Sigmoid colon (tissue), 4 donors: ENCODE measurements around the gene VAV3.

Source experiments
- EP300 ChIP-seq, 4 donors: sonication (generic); formaldehyde crosslinking; IDR thresholded peaks; one replicate each; pipeline ENCODE4 v1.6.1; 2017; ENCODE audit warnings: antibody characterized with exemption in 4 of 4
- POLR2A ChIP-seq, 2 donors: fragments of 450-650 bp; IDR thresholded peaks; one replicate each; pipeline ENCODE4 v1.6.1; 2016; ENCODE audit warnings: antibody characterized with exemption in 2 of 2, mild to moderate bottlenecking in 2 of 2, moderate library complexity in 2 of 2
- POLR2AphosphoS5 ChIP-seq, 4 donors: sonication (generic); formaldehyde crosslinking; IDR thresholded peaks; one replicate each; pipeline ENCODE4 v1.6.1; 2017; ENCODE audit warnings: antibody characterized with exemption in 4 of 4
- TF ChIP-seq, protein P1 (sequence below), 4 experiments: fragments of 450-650 bp in 3 of 4; fragments of 200-600 bp in 1 of 4; IDR thresholded peaks; one replicate each; pipeline ENCODE4 v1.5.1; 2016 to 2019; ENCODE audit warnings: antibody characterized with exemption in 4 of 4, mild to moderate bottlenecking in 3 of 4, moderate library complexity in 2 of 4

DNA sequence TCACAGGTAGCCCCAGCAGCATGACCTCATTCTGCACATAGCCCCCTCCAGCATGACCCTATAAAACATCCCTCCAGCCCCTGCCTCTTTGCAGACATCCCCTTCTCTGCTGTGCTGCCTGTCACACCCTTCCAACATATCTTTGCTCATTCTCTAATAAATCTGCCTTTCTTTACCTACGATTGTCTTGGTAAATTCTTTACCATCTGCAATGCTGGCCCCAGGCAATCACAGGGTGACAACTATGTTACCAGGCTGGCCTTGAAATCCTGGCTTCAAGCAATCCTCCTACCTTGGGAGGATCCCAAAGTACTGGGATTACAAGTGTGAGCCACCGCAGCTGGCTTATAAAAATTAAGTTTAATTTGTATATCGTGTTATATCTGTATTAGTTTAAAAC is 134.5 kb downstream of the VAV3 start:
- no peak for TF ChIP-seq POLR2A (IDR thresholded peaks at IDR 0.05)
- TF ChIP-seq, protein P1, sequence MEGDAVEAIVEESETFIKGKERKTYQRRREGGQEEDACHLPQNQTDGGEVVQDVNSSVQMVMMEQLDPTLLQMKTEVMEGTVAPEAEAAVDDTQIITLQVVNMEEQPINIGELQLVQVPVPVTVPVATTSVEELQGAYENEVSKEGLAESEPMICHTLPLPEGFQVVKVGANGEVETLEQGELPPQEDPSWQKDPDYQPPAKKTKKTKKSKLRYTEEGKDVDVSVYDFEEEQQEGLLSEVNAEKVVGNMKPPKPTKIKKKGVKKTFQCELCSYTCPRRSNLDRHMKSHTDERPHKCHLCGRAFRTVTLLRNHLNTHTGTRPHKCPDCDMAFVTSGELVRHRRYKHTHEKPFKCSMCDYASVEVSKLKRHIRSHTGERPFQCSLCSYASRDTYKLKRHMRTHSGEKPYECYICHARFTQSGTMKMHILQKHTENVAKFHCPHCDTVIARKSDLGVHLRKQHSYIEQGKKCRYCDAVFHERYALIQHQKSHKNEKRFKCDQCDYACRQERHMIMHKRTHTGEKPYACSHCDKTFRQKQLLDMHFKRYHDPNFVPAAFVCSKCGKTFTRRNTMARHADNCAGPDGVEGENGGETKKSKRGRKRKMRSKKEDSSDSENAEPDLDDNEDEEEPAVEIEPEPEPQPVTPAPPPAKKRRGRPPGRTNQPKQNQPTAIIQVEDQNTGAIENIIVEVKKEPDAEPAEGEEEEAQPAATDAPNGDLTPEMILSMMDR (IDR thresholded peaks at IDR 0.05) = no peak
- no peak for TF ChIP-seq POLR2AphosphoS5 (IDR thresholded peaks at IDR 0.05)
- no peak for TF ChIP-seq EP300 (IDR thresholded peaks at IDR 0.05)
